H1 (cell line): ENCODE data around the gene TWIST1. TPM values are rescaled to one million over a fixed set of nuclear protein-coding genes. Genes with fewer than 3 reads are reported as not detected.

Source experiments
- CTCF ChIP-seq, 3 experiments: IDR thresholded peaks; 1 replicate in 2 of 3; 2 replicates in 1 of 3; pipeline versions ENCODE4 v1.5.1 to v1.6.1; 2011; ENCODE audit warnings: low read length in 3 of 3, mild to moderate bottlenecking in 3 of 3, inconsistent platforms in 2 of 3, low read depth in 1 of 3, moderate library complexity in 1 of 3; ENCODE audit not compliant: insufficient read depth in 1 of 3; ENCODE audit errors: control extremely low read depth in 1 of 3
- EGR1 ChIP-seq: IDR thresholded peaks from 2 replicates; pipeline ENCODE4 v1.6.1; 2011; ENCODE audit warnings: low read depth, low read length, borderline replicate concordance
- HDAC2 ChIP-seq, 2 experiments: fragments of 300-600 bp in 1 of 2; sonication (generic) in 1 of 2; IDR thresholded peaks; 2 replicates each; pipeline ENCODE4 v1.6.1; 2011 to 2012; ENCODE audit warnings: low read depth in 2 of 2, low read length in 2 of 2, mild to moderate bottlenecking in 2 of 2, moderate library complexity in 2 of 2, borderline replicate concordance in 1 of 2, inconsistent platforms in 1 of 2
- JUN ChIP-seq: IDR thresholded peaks from 2 replicates; pipeline ENCODE4 v1.6.1; 2011; ENCODE audit warnings: low read depth, mild to moderate bottlenecking, improper control_type of control experiment, low read length
- USF2 ChIP-seq: IDR thresholded peaks from 2 replicates; pipeline ENCODE4 v1.6.1; 2011; ENCODE audit warnings: low read length, improper control_type of control experiment
- polyA plus RNA-seq, 7 experiments: library from polyadenylated mRNA; depleted of rRNA in 3 of 7; stranded (reverse) in 5 of 7; unstranded in 2 of 7; fragments of >200 nt in 5 of 7; fragments of 200-250 nt in 2 of 7; gene quantifications; 1 replicate in 5 of 7; 2 replicates in 1 of 7; 4 replicates in 1 of 7; pipeline versions ENCODE4 v1.2.1 to v1.2.3, GENCODE V29; 2011 to 2013; ENCODE audit warnings: missing spikeins in 2 of 7, mixed read lengths in 2 of 7
- total RNA-seq: library from RNA; stranded (reverse); fragmentation: NEBNext Ultra II Directional; extraction: Animal tissue kit (Norgen Biotek cat#: 25700); gene quantifications from 2 replicates; pipeline ENCODE4 v1.2.1, GENCODE V29; 2021

TWIST1 gene
- total and polyA plus RNA-seq, 2 of the 8 experiments (the other 6 are each of a cell fraction or from before 2014, with no cell fraction given): 0.29 to 0.52 TPM

GRCh38 chr7:19089378-19089777, 28.1 kb downstream of the TWIST1 start (continued):
- TF ChIP-seq EGR1 (no peak), USF2 (no peak), CTCF (IDR thresholded peaks at IDR 0.05; ENCODE audit: control extremely low read depth in 1 of 3, insufficient read depth in 1 of 3, low read depth in 1 of 3, low read length in 3 of 3) (no peak), JUN (no peak), HDAC2 (IDR thresholded peaks at IDR 0.05; ENCODE audit: borderline replicate concordance in 1 of 2, low read depth in 2 of 2, low read length in 2 of 2) (no peak)
